HCT116 (cell line): ENCODE measurements around the gene ZNF496.

ENCODE experiments used
- EZH2phosphoT487 ChIP-seq: fragments of 200-600 bp; IDR thresholded peaks from 2 replicates; pipeline ENCODE4 v1.6.1; 2018; ENCODE audit warnings: antibody characterized with exemption, borderline replicate concordance
- FOSL1 ChIP-seq: IDR thresholded peaks from 2 replicates; pipeline ENCODE4 v1.6.1; 2012; ENCODE audit warnings: low read depth
- SRF ChIP-seq: IDR thresholded peaks from 2 replicates; pipeline ENCODE4 v1.6.1; 2012; ENCODE audit warnings: low read depth

DNA sequence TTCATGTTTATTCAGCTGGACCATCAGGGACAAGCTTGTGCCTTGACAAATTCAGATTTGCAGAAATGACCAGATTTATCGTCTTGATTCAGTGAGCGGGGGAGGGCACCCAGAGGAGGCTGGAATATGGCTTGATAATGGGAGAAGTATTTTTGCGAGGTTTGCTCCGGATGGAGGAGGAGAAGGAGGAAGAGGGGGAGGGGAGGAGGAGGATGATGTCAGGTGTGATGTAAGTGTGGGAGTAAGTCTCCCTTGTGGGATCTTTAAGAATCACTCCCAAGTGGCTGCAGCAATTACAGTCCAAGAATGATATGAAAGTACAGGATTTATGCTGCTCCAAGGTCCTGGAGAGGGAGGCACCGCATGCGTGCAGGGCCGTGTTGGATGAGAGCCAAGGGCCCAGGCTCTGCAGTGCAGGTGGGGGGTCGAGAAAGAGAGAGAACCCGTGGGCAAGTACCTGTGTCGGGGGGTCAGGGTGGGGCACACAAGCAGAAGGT lies 5.6 kb upstream of the ZNF496 start:
- TF ChIP-seq EZH2phosphoT487 (no peak), SRF (no peak), FOSL1 (no peak)
